HG03139 (cell line): ENCODE results near the gene LRRC47.
A peak's percentile ranks its signal among the peaks of the same experiment; 100 is the strongest.
"Not testable (repeated sequence)": the region's sequence is repeated elsewhere in the genome, so short reads cannot be mapped to it uniquely, and the experiment has no call there.

ENCODE experiments used
- ATAC-seq: cut with Tn5 transposase; IDR thresholded peaks from one replicate; pipeline ENCODE4 v1.9.1; 2021; ENCODE audit not compliant: unreplicated experiment

Gene LRRC47

DNA sequence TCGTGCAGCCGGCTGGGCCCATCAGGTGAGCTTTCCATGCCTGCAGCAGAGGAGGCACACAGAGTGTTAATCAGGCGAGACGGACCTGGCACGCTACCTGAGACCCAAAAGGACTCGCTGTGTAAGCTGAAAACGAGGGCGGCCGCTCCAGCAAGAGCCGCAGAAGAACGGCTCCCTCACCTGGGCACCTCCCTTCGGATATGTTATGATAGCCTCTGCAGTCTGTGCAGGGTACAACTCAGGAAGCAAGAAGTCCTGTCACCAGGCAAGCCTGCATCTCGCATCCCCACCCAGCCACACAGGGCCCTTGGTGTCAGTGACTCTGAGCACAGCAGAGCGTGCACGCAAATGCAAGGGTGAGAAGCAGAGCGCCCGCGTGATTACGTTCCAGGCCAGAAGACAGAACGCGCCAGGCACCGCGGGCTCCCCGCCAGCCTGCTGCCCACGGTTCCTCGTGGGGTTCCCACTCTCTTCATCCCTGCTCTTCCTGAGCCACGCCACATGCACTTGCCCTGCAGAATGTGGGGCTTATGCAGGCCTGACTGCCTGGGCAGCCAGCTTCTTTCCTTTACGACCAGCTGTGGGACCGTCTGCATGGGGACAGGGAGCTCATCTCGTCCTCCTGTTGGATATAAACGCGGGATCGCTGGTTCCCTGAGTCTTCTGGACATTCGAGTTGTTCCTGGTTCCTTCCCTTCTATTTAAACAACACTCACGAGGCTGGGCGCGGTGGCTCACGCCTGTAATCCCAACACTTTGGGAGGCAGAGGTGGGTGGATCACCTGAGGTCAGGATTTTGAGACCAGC, 20.2 kb upstream of the LRRC47 start:
- no peak for ATAC-seq

DNA sequence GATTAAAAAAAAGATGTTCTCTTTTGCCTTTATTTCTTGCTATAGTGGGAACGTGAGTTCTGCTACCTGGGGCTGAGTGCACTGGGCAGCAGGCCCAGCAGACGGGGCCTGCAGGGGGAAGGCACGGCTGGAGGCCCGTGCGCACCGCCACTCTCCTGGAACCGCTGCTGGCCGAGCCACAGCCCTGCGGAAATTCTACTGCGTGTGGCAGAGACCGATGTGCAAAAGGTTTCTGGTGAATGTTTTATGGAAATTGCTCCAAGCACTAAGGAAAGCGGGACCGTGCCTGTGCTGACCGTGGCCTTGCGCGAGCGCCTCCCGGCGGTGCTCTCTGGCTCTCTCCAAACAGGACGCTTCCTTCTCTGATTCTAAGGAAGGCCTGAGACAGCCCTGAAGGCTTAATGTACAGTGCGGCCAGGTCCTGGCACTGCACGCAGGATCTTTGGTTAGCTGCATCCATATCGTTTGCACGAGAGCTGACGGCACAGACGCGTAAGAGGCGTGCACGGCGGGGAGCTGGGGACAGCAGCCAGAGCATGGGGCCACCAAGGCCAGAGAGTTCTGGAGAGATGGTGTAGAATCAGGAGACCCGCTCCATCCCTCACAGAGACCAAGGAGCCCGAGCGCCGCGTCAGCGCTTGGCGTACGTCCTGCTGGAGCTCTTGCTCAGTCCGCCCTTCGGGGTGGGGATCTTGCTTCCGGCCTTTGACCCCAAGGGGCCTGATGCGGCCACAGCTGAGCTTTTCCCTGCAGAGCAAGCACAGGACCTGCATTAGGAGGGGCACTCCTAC, 18.7 kb upstream of the LRRC47 start:
- no peak for ATAC-seq

DNA sequence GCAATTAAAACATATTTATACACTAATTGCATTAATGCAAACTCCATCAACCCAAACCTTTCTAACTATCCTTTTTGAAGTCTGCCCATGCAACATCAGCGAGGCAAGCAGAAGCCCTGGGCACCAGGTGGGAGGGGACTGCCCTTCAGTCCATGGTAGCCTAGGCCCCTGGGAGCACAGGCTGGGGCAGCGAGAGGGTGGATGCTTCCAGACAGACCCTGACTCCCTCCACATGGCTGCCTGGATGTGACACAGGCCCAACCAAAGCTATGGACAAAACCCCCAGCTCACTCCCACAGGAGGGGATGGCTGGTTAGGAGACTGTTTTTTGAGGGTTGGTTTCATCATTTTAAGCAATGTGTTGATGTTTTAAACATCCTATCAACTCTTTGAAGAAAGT, 17.8 kb upstream of the LRRC47 start:
- ATAC-seq, result no peak

DNA sequence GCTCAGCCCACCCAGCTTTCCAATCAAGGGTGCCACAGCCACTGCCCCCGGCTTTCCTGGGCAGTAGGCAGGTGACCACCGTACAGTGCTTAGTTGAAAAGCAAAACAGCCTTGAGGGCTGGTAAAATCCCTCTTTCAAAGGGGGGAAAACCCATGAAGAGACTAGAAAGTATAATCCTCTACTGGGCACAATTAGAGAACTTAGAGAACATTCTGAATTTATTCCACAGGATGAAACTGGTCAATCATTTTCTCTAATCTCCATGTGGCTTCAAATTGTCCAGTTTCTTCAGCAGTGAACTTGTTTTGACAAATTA, 15.3 kb upstream of the LRRC47 start:
- no peak for ATAC-seq

DNA sequence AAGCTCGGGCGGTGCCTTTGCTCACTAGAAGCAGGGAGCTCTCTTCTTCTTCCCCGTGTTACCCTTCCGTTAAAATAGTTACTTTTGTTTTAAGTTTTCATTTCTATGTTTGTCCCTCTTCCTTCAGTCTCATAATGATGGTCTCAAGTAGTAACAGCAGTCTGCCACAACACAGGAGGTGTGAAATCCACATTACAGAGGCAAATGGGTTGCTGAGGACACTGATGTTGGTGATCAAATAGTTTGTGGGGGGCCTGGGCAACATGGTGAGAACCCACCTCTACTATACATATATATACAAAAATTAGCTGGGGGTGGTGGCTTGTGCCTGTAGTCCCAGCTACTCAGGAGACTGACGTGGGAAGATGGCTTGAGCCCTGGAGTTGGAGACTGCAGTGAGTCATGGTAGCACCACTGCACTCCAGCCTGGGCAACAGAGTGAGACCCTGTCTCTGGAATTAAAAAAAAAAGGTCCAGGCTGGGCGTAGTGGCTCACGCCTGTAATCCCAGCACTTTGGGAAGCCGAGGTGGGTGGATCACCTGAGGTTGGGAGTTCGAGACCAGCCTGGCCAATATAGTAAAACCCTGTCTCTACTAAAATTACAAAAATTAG, 14.0 kb upstream of the LRRC47 start:
- not testable (repeated sequence) for ATAC-seq

DNA sequence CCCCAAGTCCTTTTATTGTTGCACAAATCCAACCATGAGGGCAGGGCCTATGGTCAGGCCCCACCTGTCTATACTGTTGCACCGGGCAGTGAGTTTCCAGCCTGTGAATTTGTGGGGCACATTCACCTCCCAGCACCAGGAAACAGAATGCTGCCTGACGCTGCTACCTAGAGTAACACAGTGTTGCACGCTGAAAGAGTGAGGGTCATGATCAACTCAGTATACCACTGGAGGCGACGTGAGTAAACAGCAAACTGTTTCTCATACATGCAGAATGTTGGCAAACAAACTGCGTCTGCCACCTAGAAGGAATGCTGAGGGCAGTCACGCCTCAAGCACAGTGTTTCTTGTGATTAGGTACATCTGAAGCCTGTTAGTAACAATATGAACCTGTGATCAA, 13.4 kb upstream of the LRRC47 start:
- no peak for ATAC-seq

DNA sequence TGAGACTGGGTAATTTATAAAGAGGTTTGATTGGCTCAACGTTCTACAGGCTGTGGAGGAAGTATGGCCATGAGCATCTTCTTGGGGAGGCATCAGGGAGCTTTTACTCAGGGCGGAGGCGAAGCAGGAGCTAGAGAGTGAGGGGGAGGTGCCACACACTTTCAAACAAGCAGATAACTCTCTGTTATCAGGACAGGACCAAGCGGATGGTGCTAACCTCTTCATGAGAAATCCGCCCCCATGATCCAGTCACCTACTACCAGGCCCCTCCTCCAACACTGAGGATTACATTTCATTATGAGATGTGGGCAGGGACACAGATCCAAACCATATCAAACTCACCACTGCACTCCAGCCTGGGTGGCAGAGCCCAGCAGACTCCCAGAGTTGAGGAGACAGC, 11.5 kb upstream of the LRRC47 start:
- ATAC-seq, result no peak

DNA sequence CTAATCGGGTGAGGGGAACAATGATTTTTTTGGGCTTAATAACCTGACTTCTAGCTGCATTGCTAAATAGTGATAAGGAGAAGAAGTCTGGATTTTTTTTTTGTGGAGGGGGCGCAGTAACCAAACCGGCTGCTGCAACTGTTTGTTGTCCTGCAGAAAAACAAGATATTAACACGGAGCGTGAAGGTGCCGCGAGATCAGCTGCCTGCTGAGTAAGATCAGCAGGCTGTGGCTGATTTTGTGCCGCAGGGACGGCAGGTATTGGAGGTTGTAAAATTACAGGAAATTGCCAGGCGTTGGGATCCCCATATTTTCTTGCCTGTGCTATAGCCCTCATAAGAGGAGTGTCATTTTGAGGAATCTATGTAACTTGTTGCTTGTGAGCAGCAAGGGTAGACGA, 8.7 kb upstream of the LRRC47 start:
- no peak for ATAC-seq

DNA sequence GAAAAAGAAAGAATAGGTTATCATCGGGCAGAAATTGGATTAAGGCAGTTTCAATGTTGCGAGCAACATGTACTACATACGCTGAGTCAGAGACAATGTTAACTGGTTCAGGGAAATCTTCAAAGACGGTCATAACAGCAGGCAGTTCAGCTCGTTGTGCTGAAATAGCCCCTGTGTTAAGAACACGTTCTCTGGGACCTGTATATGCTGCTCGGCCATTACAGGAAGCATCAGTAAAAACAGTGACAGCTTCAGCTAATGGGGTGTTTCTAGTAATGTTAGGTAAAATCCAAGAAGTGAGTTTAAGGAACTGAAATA, 8.3 kb upstream of the LRRC47 start:
- ATAC-seq, result not testable (repeated sequence)

DNA sequence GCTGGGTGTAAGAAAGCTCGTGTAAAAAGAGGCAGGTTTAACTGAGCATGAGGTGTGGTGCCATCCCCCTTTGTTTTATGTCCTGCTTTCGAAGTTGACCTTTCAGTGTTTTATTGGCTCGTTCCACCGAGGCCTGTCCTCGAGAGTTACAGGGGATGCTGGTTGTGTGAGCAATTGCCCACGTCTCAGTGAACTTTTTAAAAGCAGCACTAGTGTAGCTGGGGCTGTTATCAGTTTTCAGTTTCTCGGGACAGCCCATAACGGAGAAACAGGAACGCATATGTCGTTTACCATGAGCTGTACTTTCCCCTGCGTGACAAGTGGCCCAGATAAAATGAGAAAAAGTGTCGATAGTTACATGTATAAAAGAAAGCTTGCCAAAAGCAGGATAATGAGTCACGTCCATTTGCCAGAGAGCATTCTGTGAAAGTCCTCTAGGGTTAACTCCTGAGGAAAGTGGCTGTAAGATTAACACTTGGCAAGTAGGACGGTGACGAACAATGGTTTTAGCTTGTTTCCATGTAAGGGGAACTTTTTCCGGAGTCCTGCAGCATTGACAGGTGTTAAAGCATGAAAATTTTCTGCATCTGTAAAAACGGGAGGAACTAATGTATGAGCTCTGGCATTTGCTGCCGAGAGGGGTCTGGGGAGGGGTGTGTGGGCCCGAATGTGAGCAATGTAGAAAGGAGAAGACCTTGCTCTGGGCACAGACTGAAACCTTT, 7.8 kb upstream of the LRRC47 start:
- ATAC-seq, result no peak

DNA sequence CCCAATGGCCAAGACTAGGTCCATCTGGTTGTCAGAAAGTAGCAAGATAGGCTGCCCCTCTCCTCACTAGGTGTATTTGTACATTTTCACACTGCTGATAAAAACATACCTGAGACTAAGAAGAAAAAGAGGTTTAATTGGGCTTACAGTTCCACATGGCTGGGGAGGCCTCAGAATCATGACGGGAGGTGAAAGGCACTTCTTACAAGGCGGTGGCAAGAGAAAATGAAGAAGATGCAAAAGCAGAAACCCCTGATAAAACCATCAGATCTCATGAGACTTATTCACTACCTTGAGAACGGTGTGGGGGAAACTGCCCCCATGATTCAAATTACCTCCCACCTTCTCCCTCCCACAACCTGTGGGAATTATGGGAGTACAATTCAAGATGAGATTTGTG, 4.5 kb upstream of the LRRC47 start:
- ATAC-seq, result not testable (repeated sequence)

DNA sequence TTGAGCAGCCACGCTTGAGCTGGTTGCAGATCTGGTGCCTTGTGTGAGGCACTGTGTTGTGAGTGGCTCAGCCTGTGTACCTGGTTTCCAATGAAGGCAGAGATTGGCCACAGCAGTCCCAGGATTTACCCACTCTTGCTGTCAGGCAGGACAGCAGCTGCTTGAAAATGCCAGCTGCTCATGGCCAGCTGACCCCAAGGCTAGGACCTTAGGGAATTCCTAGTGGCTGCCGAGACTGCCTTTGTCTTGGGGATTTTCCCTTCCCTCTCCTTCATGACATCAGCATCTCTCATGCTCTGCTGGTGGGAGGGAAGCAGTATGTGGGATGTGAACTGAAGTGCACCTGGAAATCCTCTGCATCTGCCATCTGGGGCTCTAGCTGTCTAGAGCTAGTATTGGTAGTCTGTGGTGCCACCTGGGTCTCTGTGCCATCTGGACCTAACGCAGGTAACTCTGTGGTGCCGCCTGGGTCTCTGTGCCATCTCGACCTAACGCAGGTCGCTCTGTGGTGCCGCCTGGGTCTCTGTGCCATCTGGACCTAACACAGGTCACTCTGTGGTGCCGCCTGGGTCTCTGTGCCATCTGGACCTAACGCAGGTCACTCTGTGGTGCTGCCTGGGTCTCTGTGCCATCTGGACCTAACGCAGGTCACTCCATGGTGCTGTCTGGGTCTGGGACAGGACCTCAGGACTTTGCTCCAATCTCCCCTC, 3.8 kb upstream of the LRRC47 start:
- ATAC-seq, result no peak

DNA sequence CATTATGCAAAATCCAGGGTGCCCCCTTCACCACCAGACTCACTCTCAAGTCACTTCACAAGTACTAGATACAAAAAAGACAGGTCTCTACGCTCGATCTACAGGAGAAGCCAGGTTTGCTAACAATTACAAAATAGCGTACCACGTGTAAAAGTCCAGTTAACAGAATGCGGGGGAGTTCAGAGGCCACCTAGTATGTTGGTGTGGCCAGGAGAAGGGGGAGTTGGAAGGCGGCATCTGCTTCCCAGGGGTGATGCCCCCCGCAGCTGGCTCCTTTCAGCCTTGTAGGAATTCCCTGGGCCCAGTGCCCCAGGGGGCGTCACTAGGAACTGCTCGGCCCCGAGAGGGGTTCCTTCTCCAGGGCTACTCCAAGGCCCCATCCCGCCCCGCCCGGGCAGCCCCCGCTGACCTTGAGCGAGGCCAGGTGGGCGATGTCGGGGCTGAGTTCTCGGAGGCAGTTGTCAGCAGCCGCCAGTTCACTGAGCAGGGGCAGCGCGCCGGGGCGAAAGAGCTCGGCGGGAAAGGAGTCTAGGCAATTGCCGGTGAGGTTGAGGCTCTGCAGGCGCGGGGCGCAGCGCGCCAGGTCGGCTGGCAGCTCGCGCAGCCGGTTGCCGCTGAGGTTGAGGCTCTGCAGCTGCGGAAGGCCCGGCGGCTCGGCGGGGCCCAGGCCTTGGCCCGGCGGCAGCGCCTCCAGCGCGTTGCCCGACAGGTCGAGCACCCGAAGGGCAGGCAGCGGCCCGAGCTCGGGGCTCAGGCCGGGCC, 664 bp downstream of the LRRC47 start:
- ATAC-seq, result peak; percentile 14

DNA sequence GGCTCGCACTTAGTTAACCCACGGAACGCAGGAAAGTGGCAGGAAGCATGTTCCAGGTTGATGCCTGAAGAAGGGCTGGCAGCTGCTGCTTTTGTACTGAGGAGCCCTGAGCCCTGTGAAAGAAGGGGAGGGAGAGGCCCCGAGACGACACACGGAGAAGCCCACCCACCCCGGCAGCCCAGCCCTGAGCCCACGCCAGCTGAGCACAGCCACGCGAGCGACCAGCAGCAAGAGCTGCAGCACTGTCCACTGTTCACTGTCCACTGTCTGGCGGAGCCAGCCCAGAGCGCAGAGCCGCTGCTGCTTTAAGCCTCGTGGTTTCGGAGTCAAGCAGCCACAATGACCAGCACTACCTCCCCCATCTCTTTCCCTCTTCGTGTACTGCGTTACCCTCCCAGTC, 5.3 kb downstream of the LRRC47 start:
- no peak for ATAC-seq

DNA sequence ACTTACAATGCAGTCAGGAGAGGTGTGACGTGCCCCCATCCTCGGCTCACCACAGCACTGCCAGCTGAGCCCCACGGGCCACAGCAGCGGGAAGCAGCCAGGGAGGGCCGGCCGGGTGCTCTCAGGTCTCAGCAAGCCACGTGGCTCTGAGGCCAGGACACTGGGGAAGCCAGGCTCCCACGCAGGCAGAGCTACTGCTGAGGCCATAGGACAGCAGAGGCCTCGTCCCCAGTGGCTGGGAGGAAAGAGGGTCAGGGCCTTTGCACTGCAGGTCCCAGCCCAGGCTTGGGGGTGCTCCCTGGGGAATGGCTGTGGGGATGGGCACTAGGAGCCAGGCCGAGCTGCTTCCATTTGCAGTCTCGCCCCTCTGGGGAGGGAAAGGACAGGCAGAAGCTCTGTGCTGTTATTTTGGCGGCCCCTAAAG, 5.8 kb downstream of the LRRC47 start:
- ATAC-seq, result no peak

DNA sequence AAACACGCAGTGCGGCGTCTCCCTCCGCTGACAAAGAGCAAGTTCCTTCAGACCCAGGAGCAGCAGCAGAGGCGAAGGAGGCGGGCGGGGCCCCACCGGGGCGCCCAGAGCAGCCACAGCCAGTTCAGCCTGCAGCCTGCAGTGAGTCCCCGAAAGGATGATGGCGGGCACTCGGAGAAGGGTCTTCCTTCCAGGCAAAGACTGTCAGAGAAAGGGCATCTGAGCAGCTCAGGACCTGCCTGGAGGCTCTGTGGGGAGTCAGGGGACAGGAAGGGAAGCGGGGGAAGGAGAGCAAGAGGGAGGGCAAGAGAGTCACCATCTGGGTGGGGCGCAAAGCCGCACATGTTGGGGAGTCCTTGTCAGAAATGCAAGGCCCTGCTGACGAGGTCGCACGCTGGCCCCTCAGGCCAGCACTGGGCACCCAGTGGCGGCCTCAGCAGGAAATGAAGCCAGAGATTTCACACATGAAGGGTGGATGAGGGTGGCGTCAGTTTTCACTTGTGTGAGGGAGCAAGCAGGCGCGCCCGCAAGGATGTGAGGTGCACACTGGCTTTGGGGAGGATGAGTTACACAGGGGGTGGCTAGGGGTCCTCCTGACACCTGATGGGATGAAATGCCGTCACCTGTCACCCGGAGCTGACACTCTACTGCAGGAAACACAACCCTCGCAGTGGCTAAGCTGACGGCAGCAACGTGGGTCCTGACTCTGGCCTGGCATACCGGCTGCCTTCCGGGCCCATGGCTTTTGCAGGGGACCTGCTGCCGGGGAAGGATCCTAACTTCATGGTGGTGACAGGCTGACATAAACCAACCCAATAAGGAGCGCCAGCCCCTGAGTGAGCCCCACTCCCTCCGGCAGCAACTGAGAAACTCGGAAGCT, 6.6 kb downstream of the LRRC47 start:
- no peak for ATAC-seq

DNA sequence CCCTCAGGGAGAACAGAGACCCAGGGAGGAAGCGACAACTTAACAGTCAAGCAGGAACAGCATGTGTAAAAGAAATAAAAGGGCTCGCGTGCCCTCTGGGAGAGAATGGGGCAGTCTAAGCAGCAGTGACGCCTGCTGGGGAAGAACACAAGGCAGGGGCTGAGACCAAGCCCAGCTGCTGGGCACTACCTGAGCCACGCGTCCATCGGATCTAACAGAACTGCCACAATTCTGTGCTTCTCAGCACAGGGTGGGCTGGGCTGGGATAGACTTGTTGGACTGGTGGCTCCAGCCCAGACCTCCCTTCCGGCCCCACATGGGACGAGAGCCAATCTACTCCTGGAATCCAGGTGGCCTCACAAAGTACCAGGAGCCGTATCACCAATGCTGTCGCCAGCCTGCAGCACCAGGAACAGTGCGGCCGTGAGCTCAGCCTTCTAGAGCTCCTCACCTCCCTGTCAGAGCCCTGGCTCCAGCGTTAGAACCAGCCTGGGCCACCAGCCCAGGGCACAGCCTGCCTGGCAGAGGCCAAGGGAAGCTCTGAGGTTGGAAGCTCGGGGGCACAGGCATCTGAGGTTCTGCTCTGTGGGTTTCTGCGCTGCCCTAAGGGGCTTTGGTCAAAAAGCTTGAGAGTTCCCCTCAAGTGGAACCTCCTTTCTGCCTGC, 7.4 kb downstream of the LRRC47 start:
- ATAC-seq, result no peak

DNA sequence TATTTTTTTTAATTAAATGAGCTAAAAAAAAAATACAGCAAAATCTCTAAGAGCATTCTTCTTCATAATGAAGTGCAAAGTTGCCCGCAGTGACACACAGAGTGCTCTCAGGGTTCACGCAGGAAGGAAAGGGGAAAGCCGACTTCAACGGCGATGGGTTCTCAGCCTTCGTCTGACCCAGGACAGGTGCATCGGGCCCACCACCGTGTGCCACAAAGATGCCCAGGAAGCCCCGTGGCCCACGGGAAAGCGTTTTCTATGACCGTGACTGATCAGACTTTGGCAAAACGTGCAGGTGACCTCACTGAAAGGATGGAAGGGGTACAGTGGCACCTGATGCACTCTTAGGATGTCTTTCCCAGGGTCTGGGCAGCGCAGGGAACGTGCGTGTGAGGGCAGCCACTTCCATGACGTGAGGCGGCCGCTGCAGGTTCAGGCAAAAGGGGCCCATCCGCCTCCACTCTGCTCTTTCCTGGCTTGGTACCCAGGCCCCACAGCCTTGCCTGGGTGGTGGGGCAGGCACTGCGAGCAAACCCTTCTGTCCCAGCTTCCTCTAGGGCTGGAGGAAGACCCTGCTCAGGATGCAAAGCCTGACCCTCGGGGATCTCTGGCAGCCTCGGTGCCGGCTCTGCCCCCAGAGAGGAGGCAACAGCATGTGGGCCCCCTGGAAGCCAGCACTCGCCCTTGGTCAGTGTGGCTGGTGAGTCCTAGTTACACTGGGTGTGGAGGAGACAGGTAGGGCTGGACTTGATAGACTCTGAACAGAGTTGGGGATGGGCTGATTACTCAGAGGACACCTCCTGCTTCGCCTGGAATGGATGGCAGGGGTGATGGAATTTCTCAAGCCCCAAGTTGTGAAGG, 8.3 kb downstream of the LRRC47 start:
- no peak for ATAC-seq
